Pons (tissue), 1 donor: Measurements from ENCODE around the gene DCLK3.

Experiments
- DNase-seq: peaks from one replicate; pipeline ENCODE4 v3.0.0-alpha.2; 2016; ENCODE audit warnings: low spot score

DCLK3 gene

GRCh38 chr3:36763850-36764703 is at the start of gene DCLK3:
TSS of gene DCLK3 (minus strand) at chr3:36764553. CDS start at chr3:36764263, 290 bp downstream.
- DNase-seq, result no peak

- no peak for DNase-seq
Measured at GRCh38 chr3:36813305-36813704, 49.0 kb upstream of the DCLK3 start.

GRCh38 chr3:36812240-36812639 is 47.9 kb upstream of the DCLK3 start:
- no peak for DNase-seq

- no peak for DNase-seq
Measured at GRCh38 chr3:36811768-36812167, 47.4 kb upstream of the DCLK3 start.

- no peak for DNase-seq
Measured at GRCh38 chr3:36804295-36805055, 40.1 kb upstream of the DCLK3 start.

- no peak for DNase-seq
Measured at GRCh38 chr3:36803091-36803791, 38.9 kb upstream of the DCLK3 start.

GRCh38 chr3:36800533-36801116 is 36.3 kb upstream of the DCLK3 start:
- DNase-seq, result no peak

GRCh38 chr3:36796881-36797280 is 32.5 kb upstream of the DCLK3 start:
- DNase-seq, result no peak

GRCh38 chr3:36796161-36796560 is 31.8 kb upstream of the DCLK3 start:
- DNase-seq, result no peak

- no peak for DNase-seq
Measured at GRCh38 chr3:36795622-36796021, 31.3 kb upstream of the DCLK3 start.

GRCh38 chr3:36792342-36792741 is 28.0 kb upstream of the DCLK3 start:
- no peak for DNase-seq

GRCh38 chr3:36790765-36791164 is 26.4 kb upstream of the DCLK3 start:
- DNase-seq, result no peak

- no peak for DNase-seq
Measured at GRCh38 chr3:36786921-36787890, 22.9 kb upstream of the DCLK3 start.

- no peak for DNase-seq
Measured at GRCh38 chr3:36784138-36784635, 19.8 kb upstream of the DCLK3 start.

GRCh38 chr3:36777424-36778218 is 13.3 kb upstream of the DCLK3 start:
- no peak for DNase-seq

- DNase-seq, result no peak
Measured at GRCh38 chr3:36776436-36776835, 12.1 kb upstream of the DCLK3 start.

- DNase-seq, result no peak
Measured at GRCh38 chr3:36774052-36774451, 9.7 kb upstream of the DCLK3 start.

GRCh38 chr3:36771931-36772330 is 7.6 kb upstream of the DCLK3 start:
- DNase-seq, result no peak

GRCh38 chr3:36769926-36770325 is 5.6 kb upstream of the DCLK3 start:
- DNase-seq, result no peak

- DNase-seq, result no peak
Measured at GRCh38 chr3:36765104-36765503, 751 bp upstream of the DCLK3 start.
